ENCODE results near the gene ZNF274. TPM values are rescaled to one million over a fixed set of nuclear protein-coding genes. Genes with fewer than 3 reads are reported as not detected.
A peak's percentile ranks its signal among the peaks of the same experiment; 100 is the strongest.

ZNF274 gene
- polyA plus RNA-seq, 1 of the 3 experiments (the other 2 are of a cell fraction), result 3.1 TPM

GRCh38 chr19:58217607-58218391, 34.9 kb downstream of the ZNF274 start (continued):
- TF ChIP-seq MAX (IDR thresholded peaks at IDR 0.05; ENCODE audit: low read depth), result no peak
- no peak for TF ChIP-seq RCOR1 (IDR thresholded peaks at IDR 0.05; ENCODE audit: low read length)
- TF ChIP-seq FOSL2 (IDR thresholded peaks at IDR 0.05; ENCODE audit: borderline replicate concordance, low read depth), result no peak
- no peak for TF ChIP-seq MEF2A (IDR thresholded peaks at IDR 0.05; ENCODE audit: borderline replicate concordance, low read depth)

DNA sequence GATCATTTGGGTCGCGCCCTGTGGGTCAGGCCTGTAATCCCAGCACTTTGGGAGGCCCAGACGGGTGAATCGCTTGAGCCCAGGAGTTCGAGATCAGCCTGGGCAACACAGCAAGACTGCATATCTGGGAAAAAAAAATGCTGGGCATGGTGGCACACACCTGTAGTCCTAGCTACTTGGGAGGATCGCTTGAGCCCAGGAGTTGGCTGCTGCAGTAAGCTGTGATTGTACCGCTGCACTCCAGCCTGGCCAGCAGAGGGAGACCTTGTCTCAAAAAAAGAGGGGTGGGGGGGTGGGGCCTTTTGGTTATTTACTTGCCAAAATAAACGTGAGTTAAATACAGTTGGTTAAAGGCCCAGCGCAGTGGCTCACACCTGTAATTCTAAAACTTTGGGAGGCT, 36.0 kb downstream of the ZNF274 start:
- no peak overlapping the region for H3K4me2 ChIP-seq
- H2AFZ ChIP-seq (ENCODE audit: low read depth), result no peak overlapping the region
- ChIA-PET CTCF (no interaction called here), POLR2A (interaction anchor here (0.5 kb wide), 1 partner anchor 1227 kb away, joined by 3 read pairs; no protein-coding TSS in a partner anchor)
- TF ChIP-seq RAD21 (IDR thresholded peaks at IDR 0.05; ENCODE audit: low read length) (peak; percentile 41), USF2 (IDR thresholded peaks at IDR 0.05; ENCODE audit: borderline replicate concordance, low read depth, low read length) (no peak)
- no peaks in the 10 kb centered on the region for H3F3A ChIP-seq (replicated peaks; ENCODE audit: insufficient read depth)
- H3K4me1 ChIP-seq (ENCODE audit: control insufficient read depth in 1 of 2, insufficient read depth in 2 of 2, low read depth in 1 of 2, low read length in 1 of 2), result no peaks in the 10 kb centered on the region
- H3K9me2 ChIP-seq, result no peaks in the 10 kb centered on the region
- no peaks in the 10 kb centered on the region for H3K79me2 ChIP-seq (ENCODE audit: insufficient read depth)
- WGBS (ENCODE audit: low lambda C conversion rate), result 58% methylated on average over 9 of the region's 9 CpGs
- no peaks in the 10 kb centered on the region for H3K36me3 ChIP-seq (replicated peaks in 1 of 2; ENCODE audit: control insufficient read depth in 1 of 2, insufficient read depth in 2 of 2, low read length in 1 of 2)
- no peak overlapping the region for H3K4me3 ChIP-seq (ENCODE audit: low read depth in 2 of 2, low read length in 1 of 2)
- H4K20me1 ChIP-seq (ENCODE audit: insufficient read depth), result no peaks in the 10 kb centered on the region
- H3K27me3 ChIP-seq (ENCODE audit: insufficient read depth), result no peaks in the 10 kb centered on the region
- no peaks in the 10 kb centered on the region for H3K9me3 ChIP-seq
- DNase-seq, result peak; percentile 41
- H3K9ac ChIP-seq, result no peak overlapping the region
- no peak overlapping the region for H3K27ac ChIP-seq (ENCODE audit: low read depth in 2 of 2, low read length in 1 of 2)

GRCh38 chr19:58227964-58228584, 45.2 kb downstream of the ZNF274 start:
- H4K20me1 ChIP-seq (ENCODE audit: insufficient read depth), result no peaks in the 10 kb centered on the region
- no peak overlapping the region for H3K4me2 ChIP-seq
- ChIA-PET CTCF (interaction anchor here (1.4 kb wide), 1 partner anchor 73 kb away, joined by 3 read pairs; no protein-coding TSS in a partner anchor), POLR2A (no interaction called here)
- H3K27me3 ChIP-seq (ENCODE audit: insufficient read depth), result no peaks in the 10 kb centered on the region
- H3K4me3 ChIP-seq (ENCODE audit: low read depth in 2 of 2, low read length in 1 of 2), result peak overlapping the region in 1 of 2 experiments; percentile 42; a peak in 2 of 4 replicates
- H3F3A ChIP-seq (replicated peaks; ENCODE audit: insufficient read depth), result no peaks in the 10 kb centered on the region
- no peaks in the 10 kb centered on the region; a peak in 1 of 4 replicates for H3K4me1 ChIP-seq (ENCODE audit: control insufficient read depth in 1 of 2, insufficient read depth in 2 of 2, low read depth in 1 of 2, low read length in 1 of 2)
- no peaks in the 10 kb centered on the region for H3K79me2 ChIP-seq (ENCODE audit: insufficient read depth)
- no peak overlapping the region for H3K9ac ChIP-seq
- no peak for DNase-seq
- 65% methylated on average over 12 of the region's 23 CpGs for WGBS (ENCODE audit: low lambda C conversion rate)
- no peaks in the 10 kb centered on the region for H3K36me3 ChIP-seq (replicated peaks in 1 of 2; ENCODE audit: control insufficient read depth in 1 of 2, insufficient read depth in 2 of 2, low read length in 1 of 2)
- no peaks in the 10 kb centered on the region for H3K9me2 ChIP-seq
- no peak overlapping the region for H2AFZ ChIP-seq (ENCODE audit: low read depth)
- H3K9me3 ChIP-seq, result no peaks in the 10 kb centered on the region; the same call in 1 of the 2 replicates
- H3K27ac ChIP-seq (ENCODE audit: low read depth in 2 of 2, low read length in 1 of 2), result no peak overlapping the region; a peak in 1 of 4 replicates
- no peak for TF ChIP-seq TEAD4 (IDR thresholded peaks at IDR 0.05; ENCODE audit: borderline replicate concordance, insufficient read depth)
- TF ChIP-seq, protein P1, sequence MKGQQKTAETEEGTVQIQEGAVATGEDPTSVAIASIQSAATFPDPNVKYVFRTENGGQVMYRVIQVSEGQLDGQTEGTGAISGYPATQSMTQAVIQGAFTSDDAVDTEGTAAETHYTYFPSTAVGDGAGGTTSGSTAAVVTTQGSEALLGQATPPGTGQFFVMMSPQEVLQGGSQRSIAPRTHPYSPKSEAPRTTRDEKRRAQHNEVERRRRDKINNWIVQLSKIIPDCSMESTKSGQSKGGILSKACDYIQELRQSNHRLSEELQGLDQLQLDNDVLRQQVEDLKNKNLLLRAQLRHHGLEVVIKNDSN (IDR thresholded peaks at IDR 0.05; ENCODE audit: borderline replicate concordance, low read depth), result no peak
- TF ChIP-seq ZBTB33 (IDR thresholded peaks at IDR 0.05; ENCODE audit: borderline replicate concordance, low read depth), result no peak
- TF ChIP-seq NFIC (IDR thresholded peaks at IDR 0.05; ENCODE audit: borderline replicate concordance), result no peak
- TF ChIP-seq SMC3 (IDR thresholded peaks at IDR 0.05; ENCODE audit: low read depth, low read length), result no peak
- TF ChIP-seq NRF1 (IDR thresholded peaks at IDR 0.05; ENCODE audit: low read depth, low read length), result no peak
- TF ChIP-seq, protein P2, sequence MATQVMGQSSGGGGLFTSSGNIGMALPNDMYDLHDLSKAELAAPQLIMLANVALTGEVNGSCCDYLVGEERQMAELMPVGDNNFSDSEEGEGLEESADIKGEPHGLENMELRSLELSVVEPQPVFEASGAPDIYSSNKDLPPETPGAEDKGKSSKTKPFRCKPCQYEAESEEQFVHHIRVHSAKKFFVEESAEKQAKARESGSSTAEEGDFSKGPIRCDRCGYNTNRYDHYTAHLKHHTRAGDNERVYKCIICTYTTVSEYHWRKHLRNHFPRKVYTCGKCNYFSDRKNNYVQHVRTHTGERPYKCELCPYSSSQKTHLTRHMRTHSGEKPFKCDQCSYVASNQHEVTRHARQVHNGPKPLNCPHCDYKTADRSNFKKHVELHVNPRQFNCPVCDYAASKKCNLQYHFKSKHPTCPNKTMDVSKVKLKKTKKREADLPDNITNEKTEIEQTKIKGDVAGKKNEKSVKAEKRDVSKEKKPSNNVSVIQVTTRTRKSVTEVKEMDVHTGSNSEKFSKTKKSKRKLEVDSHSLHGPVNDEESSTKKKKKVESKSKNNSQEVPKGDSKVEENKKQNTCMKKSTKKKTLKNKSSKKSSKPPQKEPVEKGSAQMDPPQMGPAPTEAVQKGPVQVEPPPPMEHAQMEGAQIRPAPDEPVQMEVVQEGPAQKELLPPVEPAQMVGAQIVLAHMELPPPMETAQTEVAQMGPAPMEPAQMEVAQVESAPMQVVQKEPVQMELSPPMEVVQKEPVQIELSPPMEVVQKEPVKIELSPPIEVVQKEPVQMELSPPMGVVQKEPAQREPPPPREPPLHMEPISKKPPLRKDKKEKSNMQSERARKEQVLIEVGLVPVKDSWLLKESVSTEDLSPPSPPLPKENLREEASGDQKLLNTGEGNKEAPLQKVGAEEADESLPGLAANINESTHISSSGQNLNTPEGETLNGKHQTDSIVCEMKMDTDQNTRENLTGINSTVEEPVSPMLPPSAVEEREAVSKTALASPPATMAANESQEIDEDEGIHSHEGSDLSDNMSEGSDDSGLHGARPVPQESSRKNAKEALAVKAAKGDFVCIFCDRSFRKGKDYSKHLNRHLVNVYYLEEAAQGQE (IDR thresholded peaks at IDR 0.05; ENCODE audit: low read depth, low read length), result no peak
- no peak for TF ChIP-seq EZH2phosphoT487 (IDR thresholded peaks at IDR 0.05; ENCODE audit: borderline replicate concordance, low read depth)
